Left ventricle myocardium inferior (tissue), 1 donor: ENCODE results near the gene PRAMEF14. TPM values are rescaled to one million over a fixed set of nuclear protein-coding genes. Genes with fewer than 3 reads are reported as not detected.
"Not testable (repeated sequence)": the region's sequence is repeated elsewhere in the genome, so short reads cannot be mapped to it uniquely, and the experiment has no call there.

ENCODE experiments used
- DNase-seq: peaks from one replicate; pipeline ENCODE4 v3.0.0-alpha.2; 2020
- H3K27ac ChIP-seq: fragments of 200-600 bp; replicated peaks from 2 replicates; pipeline ENCODE4 v1.8.0; 2021
- H3K27me3 ChIP-seq: fragments of 200-600 bp; 2 replicates; pipeline ENCODE4 v1.8.0; 2021; ENCODE audit warnings: low read depth
- H3K36me3 ChIP-seq: fragments of 200-600 bp; 2 replicates; pipeline ENCODE4 v1.8.0; 2021
- H3K4me1 ChIP-seq: fragments of 200-600 bp; 2 replicates; pipeline ENCODE4 v1.8.0; 2021
- H3K4me3 ChIP-seq: fragments of 200-600 bp; 2 replicates; pipeline ENCODE4 v1.8.0; 2021; ENCODE audit warnings: mild to moderate bottlenecking, moderate library complexity
- H3K9me3 ChIP-seq: fragments of 200-600 bp; replicated peaks from 2 replicates; pipeline ENCODE4 v1.8.0; 2021
- intact Hi-C: fragments of 100-400 bp; cut with micrococcal nuclease; formaldehyde crosslinking; loops from one replicate; pipeline ENCODE4 v1.11.0; 2022
- long read RNA-seq: library from polyadenylated mRNA; unstranded; transcript quantifications from one replicate; pipeline ENCODE4 v2.0.0, GENCODE V29; 2021
- total RNA-seq: library from RNA; stranded (reverse); fragmentation: NEBNext Ultra II Directional; extraction: Animal tissue kit (Norgen Biotek cat#: 25700); gene quantifications from one replicate; pipeline ENCODE4 v1.2.1, GENCODE V29; 2021
- TF ChIP-seq, protein P1 (sequence below): fragments of 200-600 bp; IDR thresholded peaks from 2 replicates; pipeline ENCODE4 v1.8.0; 2021; ENCODE audit warnings: antibody characterized with exemption, mild to moderate bottlenecking, borderline replicate concordance
- donor health status: DM: no; HTN: yes; CAD: no; lungs with severe emphysema.

The PRAMEF14 gene
- total RNA-seq = not detected
- long read RNA-seq = 0 reads

- H3K9me3 ChIP-seq, intact Hi-C loops, H3K4me3 ChIP-seq, H3K4me1 ChIP-seq, H3K27ac ChIP-seq, H3K27me3 ChIP-seq, DNase-seq, H3K36me3 ChIP-seq: not testable (repeated sequence)
Observed at GRCh38 chr1:13347034-13347433, at the start of gene PRAMEF14. TSS of gene PRAMEF14 (minus strand) at chr1:13347134. CDS start at chr1:13345314, 1,820 bp downstream.

- intact Hi-C loops, H3K9me3 ChIP-seq, H3K4me3 ChIP-seq, DNase-seq, H3K27ac ChIP-seq, H3K36me3 ChIP-seq, H3K4me1 ChIP-seq: not testable (repeated sequence)
- H3K27me3 ChIP-seq = peaks cover 48% of the 10 kb centered on the region
Observed at GRCh38 chr1:13395311-13395710, 48.4 kb upstream of the PRAMEF14 start.

DNA sequence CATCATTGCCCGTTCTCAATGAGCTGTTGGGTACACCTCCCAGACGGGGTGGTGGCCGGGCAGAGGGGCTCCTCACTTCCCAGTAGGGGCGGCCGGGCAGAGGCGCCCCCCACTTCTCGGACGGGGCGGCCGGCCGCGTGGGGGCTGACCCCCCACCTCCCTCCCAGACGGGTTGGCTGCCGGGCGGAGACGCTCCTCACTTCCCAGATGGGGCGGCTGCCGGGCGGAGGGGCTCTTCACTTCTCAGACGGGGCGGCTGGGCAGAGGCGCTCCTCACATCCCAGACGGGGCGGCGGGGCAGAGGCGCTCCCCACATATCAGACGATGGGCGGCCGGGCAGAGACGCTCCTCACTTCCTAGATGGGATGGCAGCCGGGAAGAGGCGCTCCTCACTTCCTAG, 47.8 kb upstream of the PRAMEF14 start:
- H3K4me1 ChIP-seq, H3K27ac ChIP-seq, intact Hi-C loops, DNase-seq, H3K36me3 ChIP-seq, H3K9me3 ChIP-seq, H3K4me3 ChIP-seq: not testable (repeated sequence)
- H3K27me3 ChIP-seq = peaks cover 46% of the 10 kb centered on the region

GRCh38 chr1:13393004-13393403, 46.1 kb upstream of the PRAMEF14 start:
- H3K27me3 ChIP-seq = peaks cover 43% of the 10 kb centered on the region
- H3K36me3 ChIP-seq, H3K9me3 ChIP-seq, DNase-seq, H3K4me1 ChIP-seq, H3K4me3 ChIP-seq, H3K27ac ChIP-seq, intact Hi-C loops: not testable (repeated sequence)

- H3K27ac ChIP-seq, H3K36me3 ChIP-seq, intact Hi-C loops, H3K4me3 ChIP-seq, H3K9me3 ChIP-seq, DNase-seq, H3K4me1 ChIP-seq: not testable (repeated sequence)
- peaks cover 39% of the 10 kb centered on the region for H3K27me3 ChIP-seq
Observed at GRCh38 chr1:13389332-13389731, 42.4 kb upstream of the PRAMEF14 start, which contains the start of gene PRAMEF17. TSS of gene PRAMEF17 (plus strand) at chr1:13389632. CDS start at chr1:13389658, 26 bp downstream.

- H3K9me3 ChIP-seq, H3K4me3 ChIP-seq, H3K36me3 ChIP-seq, DNase-seq, intact Hi-C loops, H3K4me1 ChIP-seq, H3K27ac ChIP-seq, H3K27me3 ChIP-seq: not testable (repeated sequence)
Observed at GRCh38 chr1:13380380-13380779, 33.4 kb upstream of the PRAMEF14 start.

- H3K36me3 ChIP-seq, H3K9me3 ChIP-seq, DNase-seq, intact Hi-C loops, H3K4me1 ChIP-seq, H3K27ac ChIP-seq, H3K4me3 ChIP-seq: not testable (repeated sequence)
- peaks cover 11% of the 10 kb centered on the region for H3K27me3 ChIP-seq
Observed at GRCh38 chr1:13378983-13379382, 32.0 kb upstream of the PRAMEF14 start.

- H3K27ac ChIP-seq, H3K36me3 ChIP-seq, intact Hi-C loops, DNase-seq, H3K9me3 ChIP-seq, H3K4me3 ChIP-seq, H3K4me1 ChIP-seq: not testable (repeated sequence)
- peaks cover 29% of the 10 kb centered on the region for H3K27me3 ChIP-seq
- TF ChIP-seq, protein P1, sequence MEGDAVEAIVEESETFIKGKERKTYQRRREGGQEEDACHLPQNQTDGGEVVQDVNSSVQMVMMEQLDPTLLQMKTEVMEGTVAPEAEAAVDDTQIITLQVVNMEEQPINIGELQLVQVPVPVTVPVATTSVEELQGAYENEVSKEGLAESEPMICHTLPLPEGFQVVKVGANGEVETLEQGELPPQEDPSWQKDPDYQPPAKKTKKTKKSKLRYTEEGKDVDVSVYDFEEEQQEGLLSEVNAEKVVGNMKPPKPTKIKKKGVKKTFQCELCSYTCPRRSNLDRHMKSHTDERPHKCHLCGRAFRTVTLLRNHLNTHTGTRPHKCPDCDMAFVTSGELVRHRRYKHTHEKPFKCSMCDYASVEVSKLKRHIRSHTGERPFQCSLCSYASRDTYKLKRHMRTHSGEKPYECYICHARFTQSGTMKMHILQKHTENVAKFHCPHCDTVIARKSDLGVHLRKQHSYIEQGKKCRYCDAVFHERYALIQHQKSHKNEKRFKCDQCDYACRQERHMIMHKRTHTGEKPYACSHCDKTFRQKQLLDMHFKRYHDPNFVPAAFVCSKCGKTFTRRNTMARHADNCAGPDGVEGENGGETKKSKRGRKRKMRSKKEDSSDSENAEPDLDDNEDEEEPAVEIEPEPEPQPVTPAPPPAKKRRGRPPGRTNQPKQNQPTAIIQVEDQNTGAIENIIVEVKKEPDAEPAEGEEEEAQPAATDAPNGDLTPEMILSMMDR = peak; percentile 14
Observed at GRCh38 chr1:13368544-13368943, 21.6 kb upstream of the PRAMEF14 start.

DNA sequence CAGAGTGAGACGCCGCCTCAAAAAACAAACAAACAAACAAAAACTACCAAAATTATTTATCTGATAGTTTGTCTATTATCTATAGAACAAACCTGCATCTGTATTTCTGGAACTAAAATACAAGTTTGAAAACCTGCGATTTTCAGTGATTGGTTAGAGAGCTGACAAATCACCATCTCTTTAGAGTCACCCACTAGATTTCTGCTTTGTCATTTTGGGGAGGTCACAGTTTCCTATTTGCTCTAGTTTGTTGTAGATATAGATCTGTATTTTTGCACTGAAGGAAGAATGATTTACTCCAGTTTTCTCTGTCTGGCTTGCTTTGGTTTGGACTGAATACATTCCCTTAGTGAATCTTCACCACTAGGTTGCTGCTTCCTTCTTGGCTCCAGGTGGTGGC, 19.6 kb upstream of the PRAMEF14 start:
- H3K4me3 ChIP-seq, H3K27ac ChIP-seq, H3K4me1 ChIP-seq, intact Hi-C loops, H3K36me3 ChIP-seq, H3K9me3 ChIP-seq, DNase-seq: not testable (repeated sequence)
- H3K27me3 ChIP-seq = peaks cover 11% of the 10 kb centered on the region

DNA sequence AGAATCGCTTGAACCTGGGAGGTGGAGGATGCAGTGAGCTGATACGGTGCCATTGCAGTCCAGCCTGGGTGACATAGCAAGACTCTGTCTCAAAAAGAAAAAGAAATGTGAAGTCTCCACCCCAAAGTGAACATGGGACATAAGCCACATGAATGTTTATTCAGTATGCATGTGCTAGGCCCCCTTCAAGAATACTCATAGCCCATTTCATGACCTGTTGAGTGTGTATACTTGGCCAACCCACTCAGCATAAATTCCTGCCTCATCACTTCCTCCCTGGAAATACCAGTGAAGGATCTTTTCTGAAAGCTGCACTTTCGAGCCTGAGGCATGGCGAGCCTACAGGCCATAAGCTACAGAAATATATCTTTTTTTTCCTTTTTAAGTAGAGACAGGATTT, 18.0 kb upstream of the PRAMEF14 start:
- H3K27me3 ChIP-seq, H3K27ac ChIP-seq, H3K9me3 ChIP-seq, H3K36me3 ChIP-seq, H3K4me1 ChIP-seq, H3K4me3 ChIP-seq, intact Hi-C loops, DNase-seq: not testable (repeated sequence)

GRCh38 chr1:13362364-13362763, 15.4 kb upstream of the PRAMEF14 start:
- intact Hi-C loops, H3K9me3 ChIP-seq, H3K27me3 ChIP-seq, H3K4me3 ChIP-seq, H3K4me1 ChIP-seq, DNase-seq, H3K36me3 ChIP-seq, H3K27ac ChIP-seq: not testable (repeated sequence)
